ENCODE measurements around the gene ING4.

ING4 gene

GRCh38 chr12:6699989-6700645, 37.2 kb upstream of the ING4 start:
- in situ Hi-C loops (cut with HindIII; ENCODE audit: low sequenced_read_pairs): no loop called here
- TF ChIP-seq CTCF (IDR thresholded peaks at IDR 0.05; ENCODE audit: low read depth, low read length): no peak
- DNase-seq (ENCODE audit: low read depth, low spot score): no peak
- peak overlapping the region; percentile 42 for H3K4me3 ChIP-seq (ENCODE audit: low read depth, low read length)

- in situ Hi-C loops (cut with HindIII; ENCODE audit: low sequenced_read_pairs): no loop called here
- no peak for TF ChIP-seq CTCF (IDR thresholded peaks at IDR 0.05; ENCODE audit: low read depth, low read length)
- no peak for DNase-seq (ENCODE audit: low read depth, low spot score)
- peak overlapping the region; percentile 42 for H3K4me3 ChIP-seq (ENCODE audit: low read depth, low read length)
These were observed 36.5 kb upstream of the ING4 start for GRCh38 chr12:6699259-6699988.

- no peak for DNase-seq (ENCODE audit: low read depth, low spot score)
- no peak overlapping the region for H3K4me3 ChIP-seq (ENCODE audit: low read depth, low read length)
- TF ChIP-seq CTCF (IDR thresholded peaks at IDR 0.05; ENCODE audit: low read depth, low read length): no peak
- in situ Hi-C loops (cut with HindIII; ENCODE audit: low sequenced_read_pairs): no loop called here
These were observed 35.6 kb upstream of the ING4 start for GRCh38 chr12:6698352-6699046.

- peak; percentile 45 for DNase-seq (ENCODE audit: low read depth, low spot score)
- H3K4me3 ChIP-seq (ENCODE audit: low read depth, low read length): no peak overlapping the region
- TF ChIP-seq CTCF (IDR thresholded peaks at IDR 0.05; ENCODE audit: low read depth, low read length): peak; percentile 74
- in situ Hi-C loops (cut with HindIII; ENCODE audit: low sequenced_read_pairs): no loop called here
These were observed 34.8 kb upstream of the ING4 start for GRCh38 chr12:6697584-6698351.

- in situ Hi-C loops (cut with HindIII; ENCODE audit: low sequenced_read_pairs): no loop called here
- no peak for DNase-seq (ENCODE audit: low read depth, low spot score)
- no peak for TF ChIP-seq CTCF (IDR thresholded peaks at IDR 0.05; ENCODE audit: low read depth, low read length)
- H3K4me3 ChIP-seq (ENCODE audit: low read depth, low read length): no peak overlapping the region
These were observed 34.0 kb upstream of the ING4 start for GRCh38 chr12:6696690-6697583.
